Gastrocnemius medialis (tissue), 4 donors: ENCODE measurements around the gene CHST15. TPM values are rescaled to one million over a fixed set of nuclear protein-coding genes. Genes with fewer than 3 reads are reported as not detected.

Source experiments
- ATAC-seq, 2 donors: fragments of 150-250 bp; one replicate each; pipeline ENCODE4 v1.9.1; 2016
- DNase-seq, 2 donors: peaks; one replicate each; pipeline ENCODE4 v3.0.0-alpha.2; 2019
- H3K27ac ChIP-seq, 4 donors: fragments of 200-600 bp; sonication (generic); 1 replicate in 1 of 4; 2 replicates in 3 of 4; pipeline ENCODE4 v1.5.1; 2016 to 2018; ENCODE audit warnings: mild to moderate bottlenecking in 2 of 4, moderate library complexity in 1 of 4
- H3K27me3 ChIP-seq, 3 donors: fragments of 200-600 bp; sonication (generic) in 2 of 3; 1 replicate in 1 of 3; 2 replicates in 2 of 3; pipeline versions ENCODE4 v1.5.1 to v1.6.0; 2016 to 2019; ENCODE audit warnings: mild to moderate bottlenecking in 1 of 3, moderate library complexity in 1 of 3
- H3K36me3 ChIP-seq, 2 donors: fragments of 200-600 bp; sonication (generic) in 1 of 2; one replicate each; pipeline ENCODE4 v1.5.1; 2017 to 2018
- H3K4me1 ChIP-seq, 2 donors: fragments of 200-600 bp; sonication (generic) in 1 of 2; one replicate each; pipeline ENCODE4 v1.5.1; 2016 to 2017; ENCODE audit warnings: mild to moderate bottlenecking in 2 of 2
- H3K4me3 ChIP-seq, 4 donors: fragments of 200-600 bp; sonication (generic) in 3 of 4; 1 replicate in 1 of 4; 2 replicates in 3 of 4; pipeline ENCODE4 v1.5.1; 2016 to 2019; ENCODE audit warnings: mild to moderate bottlenecking in 2 of 4
- H3K9me3 ChIP-seq, 3 donors: fragments of 200-600 bp; sonication (generic) in 2 of 3; 1 replicate in 1 of 3; 2 replicates in 2 of 3; pipeline ENCODE4 v1.5.1; 2016 to 2019
- POLR2A ChIP-seq, 2 donors: fragments of 450-650 bp; IDR thresholded peaks; one replicate each; pipeline ENCODE4 v1.6.1; 2017; ENCODE audit warnings: antibody characterized with exemption in 2 of 2, mild to moderate bottlenecking in 2 of 2, moderate library complexity in 2 of 2
- in situ Hi-C, 4 donors: fragments of 200-750 bp; cut with MboI; loops; one replicate each; pipeline versions ENCODE4 v1.15.0 to v1.8.0; 2017; ENCODE audit warnings: low sequenced_read_pairs in 4 of 4
- intact Hi-C: fragments of 100-400 bp; cut with DNase I; formaldehyde crosslinking; loops from one replicate; pipeline ENCODE4 v1.15.1; 2023; ENCODE audit warnings: low total_unique reads
- total RNA-seq, 4 donors: library from RNA; depleted of rRNA; stranded (reverse); fragments of >200 nt; gene quantifications; one replicate each; pipeline versions ENCODE4 v1.1.0 to v1.2.3, GENCODE V29; 2016
- TF ChIP-seq, protein P1 (sequence below), 5 experiments: fragments of 450-650 bp in 3 of 5; fragments of 200-600 bp in 2 of 5; sonication (generic) in 2 of 5; IDR thresholded peaks in 4 of 5; conservative IDR thresholded peaks in 1 of 5; 1 replicate in 4 of 5; 2 replicates in 1 of 5; pipeline ENCODE4 v1.5.1; 2016 to 2019; ENCODE audit warnings: antibody characterized with exemption in 5 of 5, mild to moderate bottlenecking in 3 of 5, moderate library complexity in 3 of 5

Gene CHST15
- total RNA-seq, 4 donors from 2014 or later = 9.0 to 32.2 (median 20.3) TPM

DNA sequence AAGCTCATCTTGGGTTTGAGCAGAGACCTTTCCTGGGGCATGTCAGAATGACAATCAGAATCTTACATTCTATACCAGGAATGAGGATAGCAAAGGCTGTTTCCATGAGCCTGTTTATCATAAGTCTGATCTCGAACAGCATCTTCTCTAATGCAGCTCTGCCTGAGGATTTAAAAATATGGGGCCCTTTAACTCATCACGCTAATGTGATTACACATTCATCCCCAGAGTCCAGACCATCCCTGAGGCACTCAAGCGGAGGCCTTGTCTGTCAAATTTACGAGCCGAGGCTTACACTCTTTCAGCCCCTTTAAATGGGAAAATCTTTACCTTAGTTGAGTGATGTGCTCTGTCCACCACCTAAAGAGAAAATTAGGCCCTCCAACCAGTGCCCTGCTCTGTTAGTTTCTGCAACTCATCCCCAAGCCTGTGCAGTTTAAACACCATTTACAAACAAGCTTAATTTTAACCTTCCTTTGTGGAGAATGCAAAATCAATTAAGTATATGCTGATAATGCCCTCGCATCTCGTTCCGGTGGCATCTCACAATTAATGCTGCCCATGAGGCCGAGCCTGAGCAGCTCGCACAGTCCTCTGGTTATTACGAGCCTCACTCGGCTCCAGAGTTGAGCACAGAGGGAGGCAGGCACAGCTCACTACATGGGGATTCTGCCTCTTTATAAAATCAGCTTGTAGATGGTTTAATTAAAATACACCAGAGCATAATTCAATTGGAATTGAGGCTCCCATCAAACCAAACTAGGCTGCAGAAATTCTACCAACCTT is 16.0 kb downstream of the CHST15 start:
- in situ Hi-C loops = no loop called here
- Histone ChIP-seq H3K27ac (no peak overlapping the region), H3K4me1 (peaks cover 5 to 26% of the 10 kb centered on the region in 2 donors), H3K36me3 (no peaks in the 10 kb centered on the region), H3K4me3 (no peak overlapping the region), H3K27me3 (no peaks in the 10 kb centered on the region), H3K9me3 (no peaks in the 10 kb centered on the region)
- TF ChIP-seq, protein P1, sequence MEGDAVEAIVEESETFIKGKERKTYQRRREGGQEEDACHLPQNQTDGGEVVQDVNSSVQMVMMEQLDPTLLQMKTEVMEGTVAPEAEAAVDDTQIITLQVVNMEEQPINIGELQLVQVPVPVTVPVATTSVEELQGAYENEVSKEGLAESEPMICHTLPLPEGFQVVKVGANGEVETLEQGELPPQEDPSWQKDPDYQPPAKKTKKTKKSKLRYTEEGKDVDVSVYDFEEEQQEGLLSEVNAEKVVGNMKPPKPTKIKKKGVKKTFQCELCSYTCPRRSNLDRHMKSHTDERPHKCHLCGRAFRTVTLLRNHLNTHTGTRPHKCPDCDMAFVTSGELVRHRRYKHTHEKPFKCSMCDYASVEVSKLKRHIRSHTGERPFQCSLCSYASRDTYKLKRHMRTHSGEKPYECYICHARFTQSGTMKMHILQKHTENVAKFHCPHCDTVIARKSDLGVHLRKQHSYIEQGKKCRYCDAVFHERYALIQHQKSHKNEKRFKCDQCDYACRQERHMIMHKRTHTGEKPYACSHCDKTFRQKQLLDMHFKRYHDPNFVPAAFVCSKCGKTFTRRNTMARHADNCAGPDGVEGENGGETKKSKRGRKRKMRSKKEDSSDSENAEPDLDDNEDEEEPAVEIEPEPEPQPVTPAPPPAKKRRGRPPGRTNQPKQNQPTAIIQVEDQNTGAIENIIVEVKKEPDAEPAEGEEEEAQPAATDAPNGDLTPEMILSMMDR (IDR thresholded peaks at IDR 0.05 in 4 of 5, conservative IDR thresholded peaks at IDR 0.05 in 1 of 5) = no peak
- TF ChIP-seq POLR2A (IDR thresholded peaks at IDR 0.05) = no peak
- no peak for DNase-seq
- no peak for ATAC-seq
- intact Hi-C loops = no loop called here

DNA sequence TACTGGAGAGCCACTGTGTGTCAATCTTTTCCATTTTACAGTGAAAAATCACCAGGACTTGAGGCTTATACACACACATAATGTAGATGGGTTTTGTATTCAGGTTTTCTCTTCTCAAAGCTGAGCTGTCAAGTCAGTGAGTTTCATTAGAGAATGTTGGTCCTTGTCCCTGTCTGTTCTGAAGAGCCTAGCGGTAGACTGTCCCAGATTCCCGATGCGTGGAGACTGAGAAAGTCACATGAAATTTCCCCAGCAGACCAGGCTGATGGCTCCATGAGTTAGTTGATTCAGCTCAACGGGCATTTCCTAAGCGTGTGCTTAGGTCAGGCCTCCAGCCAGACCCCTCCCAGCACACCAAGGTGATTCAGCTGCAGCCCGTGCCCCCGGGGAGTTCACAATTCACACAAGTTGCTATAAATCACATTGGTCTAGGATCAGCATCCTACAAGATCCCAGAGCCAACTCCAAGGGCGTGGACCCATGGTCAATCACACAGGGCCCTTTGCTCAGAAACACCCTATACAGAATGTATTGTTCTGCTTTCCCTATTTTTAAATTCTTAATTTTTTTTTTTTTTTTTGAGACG is 17.2 kb downstream of the CHST15 start:
- in situ Hi-C loops (no loop called here), intact Hi-C loops (no loop called here)
- DNase-seq (no peak), ATAC-seq (no peak)
- Histone ChIP-seq H3K4me3 (no peak overlapping the region), H3K4me1 (peaks cover 5 to 26% of the 10 kb centered on the region in 2 donors), H3K9me3 (no peaks in the 10 kb centered on the region), H3K36me3 (no peaks in the 10 kb centered on the region), H3K27me3 (no peaks in the 10 kb centered on the region), H3K27ac (no peak overlapping the region)
- TF ChIP-seq POLR2A (IDR thresholded peaks at IDR 0.05) = no peak
- TF ChIP-seq, protein P1 (IDR thresholded peaks at IDR 0.05 in 4 of 5, conservative IDR thresholded peaks at IDR 0.05 in 1 of 5) = no peak

DNA sequence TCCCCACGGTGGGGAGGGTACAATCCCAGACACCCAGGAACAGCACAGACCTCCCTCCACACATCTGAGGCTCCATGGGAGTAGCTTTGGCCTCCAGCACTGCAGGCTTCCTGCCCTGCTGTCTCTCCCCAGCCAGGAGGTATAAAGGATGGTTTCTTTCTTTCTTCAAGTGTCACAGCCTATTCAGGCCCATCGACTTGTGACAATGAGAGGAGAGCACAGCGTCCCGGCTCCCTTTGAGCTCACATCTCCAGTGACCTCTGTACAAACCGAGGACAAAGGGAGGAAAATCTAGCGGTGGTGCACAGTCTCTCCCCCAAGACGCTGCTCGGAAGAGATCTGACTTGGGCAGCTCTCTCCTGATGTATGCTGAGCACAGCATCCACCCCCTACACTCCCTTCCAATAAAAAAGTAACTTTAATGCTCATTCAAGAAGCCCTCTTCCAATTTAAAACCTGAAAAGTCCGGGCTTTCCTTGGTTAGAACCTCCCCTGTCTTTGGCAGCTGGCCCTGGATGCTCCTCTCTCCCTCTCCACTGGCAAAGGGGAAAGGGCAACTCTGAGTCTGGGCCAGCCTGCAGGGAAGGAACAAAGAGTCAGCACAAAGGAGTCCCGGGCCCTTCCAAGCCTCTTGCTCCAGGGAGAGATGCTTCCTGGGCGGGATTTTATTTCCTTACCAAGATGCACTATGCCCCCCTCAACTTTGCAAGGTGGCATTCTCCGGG is 18.0 kb downstream of the CHST15 start:
- intact Hi-C loops = no loop called here
- in situ Hi-C loops = no loop called here
- ATAC-seq = no peak
- no peak overlapping the region for H3K4me3 ChIP-seq
- no peak for DNase-seq
- H3K9me3 ChIP-seq = no peaks in the 10 kb centered on the region
- H3K4me1 ChIP-seq = peaks cover 5 to 26% of the 10 kb centered on the region in 2 donors
- TF ChIP-seq, protein P1 (IDR thresholded peaks at IDR 0.05 in 4 of 5, conservative IDR thresholded peaks at IDR 0.05 in 1 of 5) = no peak
- no peak for TF ChIP-seq POLR2A (IDR thresholded peaks at IDR 0.05)
- no peaks in the 10 kb centered on the region for H3K27me3 ChIP-seq
- H3K27ac ChIP-seq = no peak overlapping the region
- H3K36me3 ChIP-seq = no peaks in the 10 kb centered on the region

DNA sequence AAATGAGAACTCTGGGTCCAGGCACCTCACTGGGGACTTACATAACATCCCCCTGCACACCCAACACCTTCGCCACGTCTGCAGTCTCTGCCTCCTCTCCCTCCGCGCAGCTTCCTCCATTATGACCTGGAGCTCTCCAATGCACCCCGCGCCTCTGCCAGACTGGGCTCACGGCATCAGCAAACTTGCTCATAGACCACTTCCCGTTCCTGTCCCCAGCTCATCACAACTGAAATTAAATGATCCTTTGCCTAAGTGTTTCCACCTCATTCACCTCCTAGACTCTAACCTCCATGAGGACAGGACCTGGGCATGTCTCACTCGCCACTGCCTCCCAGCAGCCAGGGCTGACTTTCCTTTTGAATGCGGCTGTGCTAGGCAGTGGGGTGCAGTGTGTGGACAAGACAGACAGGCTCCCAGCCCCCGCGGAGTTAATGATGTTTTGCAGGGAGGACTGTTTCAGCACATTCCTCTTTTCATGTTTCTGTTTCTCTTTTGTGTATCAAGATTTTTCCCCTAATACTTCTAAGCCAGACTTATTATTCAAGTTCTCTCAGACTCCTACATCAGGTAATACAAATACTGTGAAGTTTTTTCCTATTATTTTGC is 18.8 kb downstream of the CHST15 start:
- no peak for TF ChIP-seq POLR2A (IDR thresholded peaks at IDR 0.05)
- TF ChIP-seq, protein P1 (IDR thresholded peaks at IDR 0.05 in 4 of 5, conservative IDR thresholded peaks at IDR 0.05 in 1 of 5) = no peak
- Histone ChIP-seq H3K4me1 (peaks cover 5 to 21% of the 10 kb centered on the region in 2 donors), H3K27ac (no peak overlapping the region), H3K4me3 (no peak overlapping the region), H3K27me3 (no peaks in the 10 kb centered on the region), H3K9me3 (no peaks in the 10 kb centered on the region), H3K36me3 (no peaks in the 10 kb centered on the region)
- DNase-seq (no peak), ATAC-seq (no peak)
- intact Hi-C loops = no loop called here
- in situ Hi-C loops = no loop called here
